Activated B cell treated with CpG ODN at 0.5 μM for 24 hours (primary cell): ENCODE measurements around the gene CENPT. TPM values are rescaled to one million over a fixed set of nuclear protein-coding genes. Genes with fewer than 3 reads are reported as not detected.

ENCODE experiments used
- ATAC-seq: fragments of 200-7000 bp; cut with Tn5 transposase; one replicate; pipeline ENCODE4 v1.10.0; 2021; ENCODE audit warnings: low read depth, mild to moderate bottlenecking, moderate library complexity
- CTCF ChIA-PET: fragments of 350-600 bp; sonication (Branson Sonifier 250); formaldehyde crosslinking; loops from one replicate; lab custom pipeline; 2021; ENCODE audit warnings: antibody characterized with exemption; lab: Charles Lee
- POLR2A ChIA-PET: fragments of 350-600 bp; sonication (Branson Sonifier 250); formaldehyde crosslinking; loops from one replicate; lab custom pipeline; 2021; ENCODE audit warnings: antibody characterized with exemption; lab: Charles Lee
- DNase-seq: peaks from one replicate; pipeline ENCODE4 v3.0.0; 2022
- H3K27ac Mint-ChIP-seq: one replicate; pipeline ENCODE4 v1.8.0; 2020; ENCODE audit warnings: mixed read lengths
- H3K27me3 Mint-ChIP-seq: one replicate; pipeline ENCODE4 v1.8.0; 2021; ENCODE audit warnings: mixed read lengths
- H3K36me3 Mint-ChIP-seq: one replicate; pipeline ENCODE4 v1.8.0; 2021; ENCODE audit warnings: low read depth, mixed read lengths
- H3K4me1 Mint-ChIP-seq: one replicate; pipeline ENCODE4 v1.8.0; 2021; ENCODE audit warnings: mixed read lengths
- H3K4me3 Mint-ChIP-seq: one replicate; pipeline ENCODE4 v1.8.0; 2020; ENCODE audit warnings: mild to moderate bottlenecking, mixed read lengths
- H3K9me3 Mint-ChIP-seq: one replicate; pipeline ENCODE4 v1.8.0; 2020; ENCODE audit warnings: mixed read lengths
- CTCF ChIP-seq: fragments of 200-600 bp; IDR thresholded peaks from one replicate; pipeline ENCODE4 v1.8.0; 2022; ENCODE audit warnings: antibody characterized with exemption, mild to moderate bottlenecking
- intact Hi-C: fragments of 100-400 bp; cut with micrococcal nuclease; formaldehyde crosslinking; loops from one replicate; pipeline ENCODE4 v1.15.1; 2024
- total RNA-seq: library from RNA; stranded (reverse); gene quantifications from 2 replicates; pipeline ENCODE4 v1.2.3, GENCODE V29; 2022

Gene CENPT
- total RNA-seq, 1 donor from 2014 or later, result 54.2 TPM

DNA sequence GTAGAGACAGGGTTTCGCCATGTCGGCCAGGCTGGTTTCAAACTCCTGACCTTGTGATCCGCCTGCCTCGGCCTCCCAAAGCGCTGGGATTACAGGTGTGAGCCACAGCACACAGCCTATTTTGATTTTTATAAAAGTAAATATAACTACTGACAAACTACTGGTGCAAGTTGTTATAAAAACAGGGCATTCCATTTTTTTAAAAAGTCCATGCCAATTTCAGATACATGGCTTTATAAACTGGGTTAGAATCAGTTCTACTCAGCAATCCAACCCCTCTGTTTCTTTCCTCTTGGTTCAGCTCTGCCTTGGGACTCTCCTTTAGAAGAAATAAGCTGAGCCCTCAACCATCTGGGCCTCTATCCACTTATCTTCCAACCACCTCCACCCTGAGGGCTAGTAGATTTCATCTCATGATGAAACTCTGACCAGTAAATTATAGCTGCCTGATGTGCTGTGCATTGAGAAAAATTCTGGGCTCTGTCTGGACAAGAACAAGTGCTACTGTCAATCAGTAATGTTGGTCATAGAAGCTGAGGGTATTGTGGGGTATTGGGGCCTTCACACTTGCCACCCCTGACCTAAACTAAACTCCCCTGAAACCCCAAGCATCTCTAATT, 51.3 kb downstream of the CENPT start:
- H3K36me3 Mint-ChIP-seq, result peaks cover 40% of the 10 kb centered on the region
- ChIA-PET CTCF (interaction anchor here (0.7 kb wide), 1 partner anchor 23 kb away, joined by 4 read pairs; no protein-coding TSS in a partner anchor), POLR2A (no interaction called here)
- intact Hi-C loops, result no loop called here
- DNase-seq (no peak), ATAC-seq (no peak)
- H3K9me3 Mint-ChIP-seq, result no peaks in the 10 kb centered on the region
- H3K27me3 Mint-ChIP-seq, result no peaks in the 10 kb centered on the region
- no peak overlapping the region for H3K27ac Mint-ChIP-seq
- H3K4me1 Mint-ChIP-seq, result peaks cover 36% of the 10 kb centered on the region
- no peak for TF ChIP-seq CTCF
- H3K4me3 Mint-ChIP-seq, result no peak overlapping the region

DNA sequence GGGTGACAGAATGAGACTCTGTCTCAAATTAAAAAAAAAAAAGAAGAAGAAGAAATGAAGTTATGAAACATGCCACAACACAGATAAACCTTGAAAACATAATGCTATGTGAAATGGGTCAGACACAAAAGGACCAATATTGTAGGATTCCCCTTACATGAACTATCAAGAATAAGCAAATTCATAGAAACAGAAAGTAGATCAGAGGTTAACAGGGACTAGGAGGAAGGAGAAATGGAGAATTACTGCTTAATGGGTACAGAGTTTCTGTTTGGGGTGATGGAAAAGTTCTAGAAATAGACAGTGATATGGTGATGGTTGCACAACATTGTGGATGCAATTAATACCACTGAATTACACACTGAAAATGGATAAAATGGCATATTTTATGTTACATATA, 57.4 kb downstream of the CENPT start:
- Mint-ChIP-seq H3K27ac (peak overlapping the region; percentile 43), H3K4me1 (peaks cover 30% of the 10 kb centered on the region), H3K4me3 (no peak overlapping the region), H3K9me3 (no peaks in the 10 kb centered on the region), H3K27me3 (no peaks in the 10 kb centered on the region), H3K36me3 (peaks cover 3% of the 10 kb centered on the region)
- intact Hi-C loops, result no loop called here
- no peak for TF ChIP-seq CTCF
- ATAC-seq (peak; percentile 31), DNase-seq (no peak)
- ChIA-PET CTCF (no interaction called here), POLR2A (no interaction called here)

GRCh38 chr16:67786491-67786890, 61.0 kb downstream of the CENPT start:
- no peak overlapping the region for H3K4me3 Mint-ChIP-seq
- peaks cover 6% of the 10 kb centered on the region for H3K36me3 Mint-ChIP-seq
- DNase-seq (no peak), ATAC-seq (no peak)
- CTCF ChIA-PET, result interaction anchor here (0.6 to 1.0 kb wide), 2 partner anchors 15 to 30 kb away, joined by 4 read pairs; no protein-coding TSS in a partner anchor
- intact Hi-C loops, result loop anchor here (2.0 kb wide), 1 partner anchor 14 kb away; no protein-coding TSS in a partner anchor
- POLR2A ChIA-PET, result interaction anchor here (1.0 to 1.1 kb wide), 2 partner anchors 15 to 66 kb away, joined by 6 to 7 read pairs; no protein-coding TSS in a partner anchor
- no peak for TF ChIP-seq CTCF
- no peaks in the 10 kb centered on the region for H3K9me3 Mint-ChIP-seq
- peak overlapping the region; percentile 30 for H3K27ac Mint-ChIP-seq
- H3K4me1 Mint-ChIP-seq, result peaks cover 32% of the 10 kb centered on the region
- H3K27me3 Mint-ChIP-seq, result no peaks in the 10 kb centered on the region

GRCh38 chr16:67783353-67783725, 64.2 kb downstream of the CENPT start:
- H3K9me3 Mint-ChIP-seq, result no peaks in the 10 kb centered on the region
- TF ChIP-seq CTCF, result no peak
- peaks cover 11% of the 10 kb centered on the region for H3K36me3 Mint-ChIP-seq
- ChIA-PET CTCF (no interaction called here), POLR2A (interaction anchor here (0.7 kb wide), 1 partner anchor 490 kb away, joined by 6 read pairs; no protein-coding TSS in a partner anchor)
- H3K27me3 Mint-ChIP-seq, result no peaks in the 10 kb centered on the region
- intact Hi-C loops, result no loop called here
- DNase-seq (no peak), ATAC-seq (no peak)
- H3K27ac Mint-ChIP-seq, result no peak overlapping the region
- H3K4me1 Mint-ChIP-seq, result peaks cover 37% of the 10 kb centered on the region
- H3K4me3 Mint-ChIP-seq, result no peak overlapping the region

DNA sequence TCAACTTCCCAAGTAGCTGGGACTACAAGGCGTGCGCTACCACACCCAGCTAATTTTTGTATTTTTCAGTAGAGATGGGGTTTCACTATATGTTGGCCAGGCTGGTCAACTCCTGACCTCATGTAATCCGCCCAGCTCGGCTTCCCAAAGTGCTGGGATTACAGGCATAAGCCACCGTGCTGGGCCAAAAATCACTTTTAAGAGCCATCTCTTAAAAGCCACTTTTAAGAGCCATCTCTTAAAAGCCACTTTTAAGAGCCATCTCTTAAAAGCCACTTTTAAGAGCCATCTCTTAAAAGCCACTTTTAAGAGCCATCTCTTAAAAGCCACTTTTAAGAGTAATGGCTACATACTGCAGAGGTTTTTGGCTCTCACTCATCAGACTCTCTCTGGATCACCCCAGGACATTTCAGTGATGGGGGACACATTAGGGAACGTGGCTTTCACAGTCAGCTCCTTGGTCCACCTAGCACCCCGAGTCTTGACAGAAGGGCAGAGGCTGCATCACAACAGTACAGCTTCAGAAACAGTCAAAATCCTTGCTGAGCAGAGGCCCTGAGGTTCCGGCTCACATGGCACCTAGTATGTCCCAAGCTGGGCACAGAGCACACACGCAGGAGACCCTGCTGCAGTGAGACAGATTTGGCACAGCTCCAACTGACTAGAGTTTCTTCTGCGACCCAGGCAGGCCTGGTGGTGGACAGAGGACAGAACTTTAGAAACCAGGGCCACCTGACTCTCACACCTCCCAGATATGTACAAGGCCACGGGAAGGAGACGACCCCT, 64.7 kb downstream of the CENPT start:
- CTCF ChIA-PET, result no interaction called here
- no peak for ATAC-seq
- TF ChIP-seq CTCF, result no peak
- no peaks in the 10 kb centered on the region for H3K9me3 Mint-ChIP-seq
- POLR2A ChIA-PET, result interaction anchor here (0.5 to 0.6 kb wide), 2 partner anchors 11 to 19 kb away, joined by 3 to 5 read pairs; no protein-coding TSS in a partner anchor
- H3K27ac Mint-ChIP-seq, result no peak overlapping the region
- no peak overlapping the region for H3K4me3 Mint-ChIP-seq
- H3K4me1 Mint-ChIP-seq, result peaks cover 37% of the 10 kb centered on the region
- peaks cover 13% of the 10 kb centered on the region for H3K36me3 Mint-ChIP-seq
- no peaks in the 10 kb centered on the region for H3K27me3 Mint-ChIP-seq
- intact Hi-C loops, result no loop called here
- DNase-seq, result no peak
